WI38 (cell line): Measurements from ENCODE around the gene CXCL14.
"Not testable (repeated sequence)": the region's sequence is repeated elsewhere in the genome, so short reads cannot be mapped to it uniquely, and the experiment has no call there.

ENCODE experiments used
- H3K4me3 ChIP-seq: 2 replicates; pipeline ENCODE4 v1.5.1; 2011; ENCODE audit warnings: low read depth, mild to moderate bottlenecking, control low read depth, low read length
- TF ChIP-seq, protein P1 (sequence below): IDR thresholded peaks from 2 replicates; pipeline ENCODE4 v1.5.1; 2012; ENCODE audit warnings: low read depth, mild to moderate bottlenecking, control low read depth, low read length

The CXCL14 gene

DNA sequence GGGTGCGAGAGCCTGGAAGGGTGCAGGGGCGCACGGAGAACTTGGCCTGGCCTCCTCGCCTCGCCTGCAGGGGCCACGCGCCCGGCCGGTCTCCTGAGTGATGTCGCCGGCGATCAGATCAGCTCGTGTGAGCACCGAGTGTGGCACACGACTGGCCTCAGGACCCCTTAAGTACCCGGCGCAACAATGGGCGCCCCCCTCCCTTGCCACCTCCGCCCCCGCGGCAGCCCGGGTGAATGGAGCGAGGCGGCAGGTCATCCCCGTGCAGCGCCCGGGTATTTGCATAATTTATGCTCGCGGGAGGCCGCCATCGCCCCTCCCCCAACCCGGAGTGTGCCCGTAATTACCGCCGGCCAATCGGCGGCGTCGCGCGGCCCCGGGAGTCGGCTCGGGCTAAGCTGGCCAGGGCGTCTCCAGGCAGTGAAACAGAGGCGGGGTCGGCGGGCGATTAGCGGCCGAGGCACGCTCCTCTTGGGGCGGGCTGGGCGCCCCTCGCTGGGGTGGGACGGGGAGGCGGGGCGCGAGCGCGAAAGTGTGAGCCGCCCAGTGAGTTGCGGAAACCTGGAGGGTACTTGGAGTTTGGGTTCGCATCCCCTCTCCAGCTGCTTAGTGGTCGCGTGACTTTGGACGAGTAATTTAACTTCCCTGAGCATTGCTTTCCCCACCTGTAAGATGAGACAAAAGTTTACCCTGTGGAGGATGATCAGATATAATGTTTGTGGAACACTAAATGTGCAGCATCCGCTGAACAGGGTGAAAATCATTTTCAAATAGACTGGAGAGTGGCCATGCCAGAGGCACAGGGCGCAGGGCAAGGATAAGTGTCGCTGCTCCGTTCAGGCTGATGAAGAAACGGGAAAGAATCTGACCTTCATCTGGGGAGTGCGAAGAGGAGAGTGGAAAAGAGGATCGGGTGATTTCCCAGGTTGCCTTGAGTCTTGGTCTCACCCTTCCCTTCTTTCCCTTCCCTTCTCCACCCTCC is 42.7 kb downstream of the CXCL14 start, which contains the start of gene NEUROG1:
TSS of gene NEUROG1 (minus strand) at position 145 of the 982 bp plus-strand sequence. CDS start 274 bp downstream, outside the sequence.
- TF ChIP-seq, protein P1, sequence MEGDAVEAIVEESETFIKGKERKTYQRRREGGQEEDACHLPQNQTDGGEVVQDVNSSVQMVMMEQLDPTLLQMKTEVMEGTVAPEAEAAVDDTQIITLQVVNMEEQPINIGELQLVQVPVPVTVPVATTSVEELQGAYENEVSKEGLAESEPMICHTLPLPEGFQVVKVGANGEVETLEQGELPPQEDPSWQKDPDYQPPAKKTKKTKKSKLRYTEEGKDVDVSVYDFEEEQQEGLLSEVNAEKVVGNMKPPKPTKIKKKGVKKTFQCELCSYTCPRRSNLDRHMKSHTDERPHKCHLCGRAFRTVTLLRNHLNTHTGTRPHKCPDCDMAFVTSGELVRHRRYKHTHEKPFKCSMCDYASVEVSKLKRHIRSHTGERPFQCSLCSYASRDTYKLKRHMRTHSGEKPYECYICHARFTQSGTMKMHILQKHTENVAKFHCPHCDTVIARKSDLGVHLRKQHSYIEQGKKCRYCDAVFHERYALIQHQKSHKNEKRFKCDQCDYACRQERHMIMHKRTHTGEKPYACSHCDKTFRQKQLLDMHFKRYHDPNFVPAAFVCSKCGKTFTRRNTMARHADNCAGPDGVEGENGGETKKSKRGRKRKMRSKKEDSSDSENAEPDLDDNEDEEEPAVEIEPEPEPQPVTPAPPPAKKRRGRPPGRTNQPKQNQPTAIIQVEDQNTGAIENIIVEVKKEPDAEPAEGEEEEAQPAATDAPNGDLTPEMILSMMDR: no peak
- no peak within 1 kb of the TSS for H3K4me3 ChIP-seq

GRCh38 chr5:135535420-135535819 is 43.4 kb downstream of the CXCL14 start:
- H3K4me3 ChIP-seq: no peak overlapping the region
- TF ChIP-seq, protein P1: no peak

- TF ChIP-seq, protein P1: no peak
- H3K4me3 ChIP-seq: no peak overlapping the region
Observed at GRCh38 chr5:135534609-135535419, 44.0 kb downstream of the CXCL14 start.

- TF ChIP-seq, protein P1: no peak
- no peak overlapping the region for H3K4me3 ChIP-seq
Observed at GRCh38 chr5:135533794-135534193, 45.0 kb downstream of the CXCL14 start.

- TF ChIP-seq, protein P1: no peak
- no peak overlapping the region for H3K4me3 ChIP-seq
Observed at GRCh38 chr5:135533334-135533733, 45.5 kb downstream of the CXCL14 start.

DNA sequence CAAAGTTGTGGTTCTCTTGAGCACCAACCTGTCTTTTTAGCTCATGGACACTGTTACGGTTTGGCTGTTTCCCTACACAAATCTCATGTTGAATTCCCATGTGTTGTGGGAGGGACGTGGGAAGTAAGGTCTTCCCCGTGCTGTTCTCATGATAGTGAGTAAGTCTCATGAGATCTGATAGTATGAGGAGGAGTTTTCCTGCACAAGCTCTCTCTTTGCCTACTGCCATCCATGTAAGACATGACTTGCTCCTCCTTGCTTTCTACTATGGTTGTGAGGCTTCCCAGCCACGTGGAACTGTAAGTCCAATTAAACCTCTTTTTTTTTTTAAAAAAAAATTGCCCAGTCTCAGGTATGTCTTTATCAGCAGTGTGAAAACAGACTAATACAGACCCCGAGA is 49.2 kb downstream of the CXCL14 start:
- H3K4me3 ChIP-seq: not testable (repeated sequence)

GRCh38 chr5:135526924-135527323 is 51.9 kb downstream of the CXCL14 start:
- TF ChIP-seq, protein P1: no peak
- no peak overlapping the region for H3K4me3 ChIP-seq
